Neural progenitor cell (in vitro differentiated cells): ENCODE measurements around the gene GCFC2. TPM values are rescaled to one million over a fixed set of nuclear protein-coding genes. Genes with fewer than 3 reads are reported as not detected.

Experiments used
- DNase-seq: peaks from one replicate; pipeline ENCODE4 v3.0.0-alpha.2; 2016; ENCODE audit warnings: low spot score
- H2AFZ ChIP-seq: fragments of 200-600 bp; sonication (generic); replicated peaks from 2 replicates; pipeline ENCODE4 v1.6.1; 2016; ENCODE audit warnings: antibody characterized with exemption
- H3F3A ChIP-seq: fragments of 200-600 bp; sonication (generic); 2 replicates; pipeline ENCODE4 v1.6.1; 2016; ENCODE audit warnings: antibody characterized with exemption, low read depth
- H3K27ac ChIP-seq: fragments of 200-600 bp; sonication (generic); 2 replicates; pipeline ENCODE4 v1.5.1; 2016; ENCODE audit warnings: mild to moderate bottlenecking
- H3K27me3 ChIP-seq: fragments of 200-600 bp; sonication (generic); 2 replicates; pipeline ENCODE4 v1.6.1; 2016; ENCODE audit warnings: mild to moderate bottlenecking, moderate library complexity
- H3K36me3 ChIP-seq: fragments of 200-600 bp; sonication (generic); 2 replicates; pipeline ENCODE4 v1.5.1; 2016
- H3K4me1 ChIP-seq: fragments of 200-600 bp; sonication (generic); 2 replicates; pipeline ENCODE4 v1.6.1; 2016; ENCODE audit warnings: mixed run types
- H3K4me2 ChIP-seq: fragments of 200-600 bp; sonication (generic); 2 replicates; pipeline ENCODE4 v1.6.1; 2016
- H3K4me3 ChIP-seq: fragments of 200-600 bp; sonication (generic); 2 replicates; pipeline ENCODE4 v1.5.1; 2016
- H3K79me2 ChIP-seq: fragments of 200-600 bp; sonication (generic); 2 replicates; pipeline ENCODE4 v1.6.1; 2016; ENCODE audit warnings: low read depth
- H3K9ac ChIP-seq: fragments of 200-600 bp; sonication (generic); 2 replicates; pipeline ENCODE4 v1.6.1; 2016
- H3K9me3 ChIP-seq: fragments of 200-600 bp; sonication (generic); 2 replicates; pipeline ENCODE4 v1.5.1; 2016; ENCODE audit warnings: low read depth
- H4K20me1 ChIP-seq: fragments of 200-600 bp; sonication (generic); 2 replicates; pipeline ENCODE4 v1.6.1; 2016; ENCODE audit warnings: low read depth
- H3K27ac Mint-ChIP-seq: 3 replicates; pipeline ENCODE4 v1.8.0; 2021; ENCODE audit warnings: mixed read lengths
- H3K27me3 Mint-ChIP-seq: 2 replicates; pipeline ENCODE4 v1.8.0; 2022; ENCODE audit warnings: low read depth, mild to moderate bottlenecking, inconsistent platforms, moderate library complexity, mixed read lengths; ENCODE audit not compliant: insufficient read depth
- H3K36me3 Mint-ChIP-seq: 3 replicates; pipeline ENCODE4 v1.8.0; 2021; ENCODE audit warnings: mixed read lengths
- H3K4me1 Mint-ChIP-seq: 3 replicates; pipeline ENCODE4 v1.8.0; 2021; ENCODE audit warnings: mixed read lengths
- H3K4me3 Mint-ChIP-seq: 3 replicates; pipeline ENCODE4 v1.8.0; 2021; ENCODE audit warnings: mild to moderate bottlenecking, moderate library complexity, mixed read lengths
- H3K9me3 Mint-ChIP-seq: 3 replicates; pipeline ENCODE4 v1.8.0; 2020; ENCODE audit warnings: mixed read lengths
- EZH2 ChIP-seq: fragments of 200-600 bp; sonication (generic); IDR thresholded peaks from 2 replicates; pipeline ENCODE4 v1.6.1; 2017; ENCODE audit warnings: antibody characterized with exemption, mild to moderate bottlenecking, moderate library complexity
- EZH2phosphoT487 ChIP-seq: fragments of 200-600 bp; sonication (generic); IDR thresholded peaks from 2 replicates; pipeline ENCODE4 v1.6.1; 2017; ENCODE audit warnings: antibody characterized with exemption
- total RNA-seq: library from RNA; depleted of rRNA; stranded (reverse); fragments of >200 nt; gene quantifications from 2 replicates; pipeline ENCODE4 v1.2.3, GENCODE V29; 2015; ENCODE audit warnings: low replicate concordance
- TF ChIP-seq, protein P1 (sequence below): fragments of 200-600 bp; sonication (generic); IDR thresholded peaks from 2 replicates; pipeline ENCODE4 v1.5.1; 2017; ENCODE audit warnings: antibody characterized with exemption, mild to moderate bottlenecking

Gene GCFC2
- total RNA-seq, 1 donor from 2014 or later, result 58.4 TPM

DNA sequence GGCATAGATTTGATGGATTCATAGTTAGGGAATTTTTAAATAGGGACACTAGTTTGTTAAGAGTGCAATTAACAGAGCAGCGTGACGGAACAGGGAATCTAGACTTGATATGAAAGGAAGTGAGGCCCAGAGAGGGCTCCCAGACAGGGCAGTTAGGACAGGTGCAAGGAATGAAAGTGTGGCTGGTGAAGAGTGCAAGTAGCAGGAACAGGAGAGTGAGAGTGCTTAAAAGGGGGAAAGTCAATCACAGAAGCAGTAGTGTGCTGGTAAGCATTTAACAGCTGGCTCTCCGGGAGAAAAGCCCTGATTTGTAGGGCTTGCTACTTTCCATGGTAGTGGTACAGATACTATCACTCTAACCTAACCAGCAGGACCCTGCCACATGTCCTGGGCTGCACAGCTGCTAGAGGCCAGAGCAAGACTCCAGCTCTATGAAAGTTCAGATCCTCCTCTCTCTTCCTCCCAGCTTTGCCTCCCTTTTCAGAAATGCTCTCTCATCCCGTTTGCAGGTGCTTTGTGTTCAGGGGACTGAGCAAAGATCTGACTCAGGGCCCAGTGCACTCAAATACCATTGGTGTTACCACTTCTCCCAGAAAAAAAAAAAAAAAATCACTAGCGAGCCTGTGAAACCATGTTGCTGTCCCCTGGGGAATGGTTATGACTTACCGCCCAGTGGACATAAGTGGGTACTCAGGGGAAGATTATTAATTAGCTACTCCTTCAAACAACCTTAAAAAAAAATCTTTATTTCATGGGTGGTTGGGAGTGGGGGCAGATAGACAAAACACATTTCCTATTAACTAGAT, 18.1 kb upstream of the GCFC2 start:
- H3K36me3 Mint-ChIP-seq, result no peaks in the 10 kb centered on the region
- no peaks in the 10 kb centered on the region for H4K20me1 ChIP-seq
- H3K9me3 ChIP-seq, result no peaks in the 10 kb centered on the region
- H3K4me1 Mint-ChIP-seq, result peaks cover 3% of the 10 kb centered on the region
- no peak overlapping the region for H3K4me2 ChIP-seq
- no peaks in the 10 kb centered on the region for H3F3A ChIP-seq
- H3K27me3 ChIP-seq, result no peaks in the 10 kb centered on the region
- no peak for DNase-seq
- H3K4me1 ChIP-seq, result peaks cover 4% of the 10 kb centered on the region
- no peak overlapping the region for H3K9ac ChIP-seq
- peak overlapping the region; percentile 72 for H2AFZ ChIP-seq
- H3K9me3 Mint-ChIP-seq, result peaks cover 1% of the 10 kb centered on the region
- H3K4me3 ChIP-seq, result no peak overlapping the region
- no peak overlapping the region for H3K27ac Mint-ChIP-seq
- no peaks in the 10 kb centered on the region for H3K36me3 ChIP-seq
- H3K79me2 ChIP-seq, result no peaks in the 10 kb centered on the region
- no peak overlapping the region for H3K27ac ChIP-seq
- no peak overlapping the region for H3K4me3 Mint-ChIP-seq
- peaks cover 2% of the 10 kb centered on the region for H3K27me3 Mint-ChIP-seq
- TF ChIP-seq, protein P1, sequence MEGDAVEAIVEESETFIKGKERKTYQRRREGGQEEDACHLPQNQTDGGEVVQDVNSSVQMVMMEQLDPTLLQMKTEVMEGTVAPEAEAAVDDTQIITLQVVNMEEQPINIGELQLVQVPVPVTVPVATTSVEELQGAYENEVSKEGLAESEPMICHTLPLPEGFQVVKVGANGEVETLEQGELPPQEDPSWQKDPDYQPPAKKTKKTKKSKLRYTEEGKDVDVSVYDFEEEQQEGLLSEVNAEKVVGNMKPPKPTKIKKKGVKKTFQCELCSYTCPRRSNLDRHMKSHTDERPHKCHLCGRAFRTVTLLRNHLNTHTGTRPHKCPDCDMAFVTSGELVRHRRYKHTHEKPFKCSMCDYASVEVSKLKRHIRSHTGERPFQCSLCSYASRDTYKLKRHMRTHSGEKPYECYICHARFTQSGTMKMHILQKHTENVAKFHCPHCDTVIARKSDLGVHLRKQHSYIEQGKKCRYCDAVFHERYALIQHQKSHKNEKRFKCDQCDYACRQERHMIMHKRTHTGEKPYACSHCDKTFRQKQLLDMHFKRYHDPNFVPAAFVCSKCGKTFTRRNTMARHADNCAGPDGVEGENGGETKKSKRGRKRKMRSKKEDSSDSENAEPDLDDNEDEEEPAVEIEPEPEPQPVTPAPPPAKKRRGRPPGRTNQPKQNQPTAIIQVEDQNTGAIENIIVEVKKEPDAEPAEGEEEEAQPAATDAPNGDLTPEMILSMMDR, result no peak
- TF ChIP-seq EZH2 (no peak), EZH2phosphoT487 (no peak)

DNA sequence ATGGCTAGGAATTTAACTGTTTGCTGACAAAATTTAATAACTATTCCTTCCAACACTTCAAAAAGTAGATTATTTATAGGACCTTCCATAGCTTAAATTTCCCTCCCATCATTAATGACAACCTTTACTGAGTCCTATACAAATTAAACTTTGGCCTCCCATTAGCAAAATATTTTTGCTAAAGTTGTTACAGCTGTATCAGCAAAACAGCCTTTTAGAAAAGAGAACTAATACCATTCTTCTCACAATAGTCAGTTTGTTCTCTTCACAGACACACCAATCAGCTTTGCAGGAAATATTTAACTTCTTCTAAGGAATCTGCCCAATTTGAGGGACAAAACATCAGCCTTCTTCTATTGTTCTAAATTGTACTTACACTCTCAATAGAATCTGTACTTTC, 12.0 kb upstream of the GCFC2 start:
- Histone ChIP-seq H3K27me3 (no peaks in the 10 kb centered on the region), H3K9me3 (no peaks in the 10 kb centered on the region), H3K9ac (no peak overlapping the region), H3K4me1 (no peaks in the 10 kb centered on the region), H4K20me1 (no peaks in the 10 kb centered on the region), H2AFZ (no peak overlapping the region), H3K79me2 (no peaks in the 10 kb centered on the region), H3K36me3 (no peaks in the 10 kb centered on the region), H3K27ac (no peak overlapping the region), H3F3A (no peaks in the 10 kb centered on the region), H3K4me2 (no peak overlapping the region), H3K4me3 (no peak overlapping the region)
- no peak overlapping the region for H3K4me3 Mint-ChIP-seq
- no peak overlapping the region for H3K27ac Mint-ChIP-seq
- no peak for DNase-seq
- peaks cover 9% of the 10 kb centered on the region for H3K9me3 Mint-ChIP-seq
- peaks cover 5% of the 10 kb centered on the region for H3K36me3 Mint-ChIP-seq
- H3K27me3 Mint-ChIP-seq, result no peaks in the 10 kb centered on the region
- no peaks in the 10 kb centered on the region for H3K4me1 Mint-ChIP-seq
- TF ChIP-seq, protein P1, result no peak
- TF ChIP-seq EZH2phosphoT487, result no peak
- TF ChIP-seq EZH2, result no peak

DNA sequence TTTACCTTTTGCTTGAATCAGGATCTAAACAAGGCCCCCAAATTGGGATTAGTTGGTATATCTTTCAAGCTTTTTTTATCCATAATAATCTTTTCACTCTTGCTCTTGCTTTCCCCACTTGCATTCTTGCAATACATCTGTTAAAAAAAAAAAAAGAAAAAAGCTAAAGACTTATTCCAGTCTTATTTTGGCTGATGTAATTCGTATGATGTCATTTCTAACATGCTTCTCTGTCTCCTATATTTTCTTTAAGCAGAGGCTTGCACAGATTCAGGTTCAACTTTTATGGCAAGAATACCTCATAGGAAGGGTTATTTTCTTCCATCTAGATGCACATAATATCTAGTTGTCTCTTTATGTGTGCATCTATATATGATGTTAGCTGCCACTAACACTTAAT, 9.8 kb upstream of the GCFC2 start:
- Mint-ChIP-seq H3K27me3 (no peaks in the 10 kb centered on the region), H3K36me3 (peaks cover 5% of the 10 kb centered on the region), H3K4me3 (no peak overlapping the region), H3K9me3 (peaks cover 12% of the 10 kb centered on the region), H3K27ac (no peak overlapping the region), H3K4me1 (no peaks in the 10 kb centered on the region)
- no peaks in the 10 kb centered on the region for H3F3A ChIP-seq
- no peaks in the 10 kb centered on the region for H3K27me3 ChIP-seq
- H3K79me2 ChIP-seq, result no peaks in the 10 kb centered on the region
- no peak overlapping the region for H3K4me3 ChIP-seq
- H3K4me1 ChIP-seq, result no peaks in the 10 kb centered on the region
- H3K9ac ChIP-seq, result no peak overlapping the region
- H3K36me3 ChIP-seq, result no peaks in the 10 kb centered on the region
- DNase-seq, result no peak
- H4K20me1 ChIP-seq, result no peaks in the 10 kb centered on the region
- no peak overlapping the region for H2AFZ ChIP-seq
- H3K27ac ChIP-seq, result no peak overlapping the region
- H3K9me3 ChIP-seq, result no peaks in the 10 kb centered on the region
- H3K4me2 ChIP-seq, result no peak overlapping the region
- no peak for TF ChIP-seq EZH2phosphoT487
- TF ChIP-seq EZH2, result no peak
- TF ChIP-seq, protein P1, result no peak
